T-helper 1 cell treated with Interleukin-12 subunit alpha and Interleukin-12 subunit beta and Interleukin-4 antibody, amounts not matched to agents 30 μg/mL and 1 μg/mL, for 36 hours (primary cell): ENCODE data around the gene IGSF10.

Experiments
- H3K27ac Mint-ChIP-seq: one replicate; pipeline ENCODE4 v1.8.0; 2021; ENCODE audit warnings: mild to moderate bottlenecking, mixed read lengths
- H3K27me3 Mint-ChIP-seq: one replicate; pipeline ENCODE4 v1.8.0; 2021; ENCODE audit warnings: low read depth, mixed read lengths
- H3K36me3 Mint-ChIP-seq: one replicate; pipeline ENCODE4 v1.8.0; 2021; ENCODE audit warnings: low read depth, mixed read lengths
- H3K4me1 Mint-ChIP-seq: one replicate; pipeline ENCODE4 v1.8.0; 2021; ENCODE audit warnings: low read depth, mixed read lengths
- H3K4me3 Mint-ChIP-seq: one replicate; pipeline ENCODE4 v1.8.0; 2021; ENCODE audit warnings: mild to moderate bottlenecking, moderate library complexity, mixed read lengths
- H3K9me3 Mint-ChIP-seq: one replicate; pipeline ENCODE4 v1.8.0; 2021; ENCODE audit warnings: mixed read lengths

Gene IGSF10

GRCh38 chr3:151445273-151446001 is 15.4 kb downstream of the IGSF10 start:
- Mint-ChIP-seq H3K27me3 (no peaks in the 10 kb centered on the region), H3K4me1 (no peaks in the 10 kb centered on the region), H3K9me3 (no peaks in the 10 kb centered on the region), H3K36me3 (no peaks in the 10 kb centered on the region), H3K4me3 (no peak overlapping the region), H3K27ac (no peak overlapping the region)

- no peaks in the 10 kb centered on the region for H3K9me3 Mint-ChIP-seq
- no peak overlapping the region for H3K4me3 Mint-ChIP-seq
- no peak overlapping the region for H3K27ac Mint-ChIP-seq
These were observed 17.3 kb downstream of the IGSF10 start for GRCh38 chr3:151443583-151443982.

GRCh38 chr3:151440940-151441339 is 19.9 kb downstream of the IGSF10 start:
- Mint-ChIP-seq H3K4me1 (no peaks in the 10 kb centered on the region), H3K4me3 (no peak overlapping the region), H3K9me3 (no peaks in the 10 kb centered on the region), H3K27ac (no peak overlapping the region), H3K36me3 (no peaks in the 10 kb centered on the region), H3K27me3 (peaks cover 3% of the 10 kb centered on the region)

More at GRCh38 chr3:151443583-151443982, 17.3 kb downstream of the IGSF10 start:
- H3K27me3 Mint-ChIP-seq: no peaks in the 10 kb centered on the region
- no peaks in the 10 kb centered on the region for H3K4me1 Mint-ChIP-seq
- H3K36me3 Mint-ChIP-seq: no peaks in the 10 kb centered on the region

GRCh38 chr3:151439652-151440125 is 21.2 kb downstream of the IGSF10 start:
- Mint-ChIP-seq H3K9me3 (no peaks in the 10 kb centered on the region), H3K36me3 (no peaks in the 10 kb centered on the region), H3K4me3 (no peak overlapping the region), H3K4me1 (no peaks in the 10 kb centered on the region), H3K27me3 (peaks cover 3% of the 10 kb centered on the region), H3K27ac (no peak overlapping the region)

- Mint-ChIP-seq H3K4me1 (no peaks in the 10 kb centered on the region), H3K36me3 (no peaks in the 10 kb centered on the region), H3K27ac (no peak overlapping the region), H3K27me3 (peaks cover 3% of the 10 kb centered on the region), H3K9me3 (no peaks in the 10 kb centered on the region), H3K4me3 (no peak overlapping the region)
These were observed 23.0 kb downstream of the IGSF10 start for GRCh38 chr3:151437906-151438305.

GRCh38 chr3:151436675-151437446 is 24.0 kb downstream of the IGSF10 start:
- no peak overlapping the region for H3K4me3 Mint-ChIP-seq
- H3K4me1 Mint-ChIP-seq: no peaks in the 10 kb centered on the region
- no peaks in the 10 kb centered on the region for H3K36me3 Mint-ChIP-seq
- no peak overlapping the region for H3K27ac Mint-ChIP-seq
- no peaks in the 10 kb centered on the region for H3K9me3 Mint-ChIP-seq
- H3K27me3 Mint-ChIP-seq: peaks cover 3% of the 10 kb centered on the region

- Mint-ChIP-seq H3K9me3 (no peaks in the 10 kb centered on the region), H3K27ac (no peak overlapping the region), H3K4me3 (no peak overlapping the region), H3K27me3 (peaks cover 3% of the 10 kb centered on the region), H3K4me1 (no peaks in the 10 kb centered on the region), H3K36me3 (no peaks in the 10 kb centered on the region)
These were observed 26.5 kb downstream of the IGSF10 start for GRCh38 chr3:151434151-151434890.

- Mint-ChIP-seq H3K4me1 (no peaks in the 10 kb centered on the region), H3K27me3 (no peaks in the 10 kb centered on the region), H3K4me3 (no peak overlapping the region), H3K9me3 (no peaks in the 10 kb centered on the region), H3K36me3 (no peaks in the 10 kb centered on the region), H3K27ac (no peak overlapping the region)
These were observed 28.1 kb downstream of the IGSF10 start for GRCh38 chr3:151432616-151433372.

GRCh38 chr3:151431940-151432339 is 28.9 kb downstream of the IGSF10 start:
- no peaks in the 10 kb centered on the region for H3K36me3 Mint-ChIP-seq
- no peak overlapping the region for H3K27ac Mint-ChIP-seq
- no peaks in the 10 kb centered on the region for H3K4me1 Mint-ChIP-seq
- no peaks in the 10 kb centered on the region for H3K27me3 Mint-ChIP-seq
- H3K9me3 Mint-ChIP-seq: no peaks in the 10 kb centered on the region
- H3K4me3 Mint-ChIP-seq: no peak overlapping the region

GRCh38 chr3:151430821-151431484 is 29.9 kb downstream of the IGSF10 start:
- Mint-ChIP-seq H3K36me3 (no peaks in the 10 kb centered on the region), H3K27me3 (no peaks in the 10 kb centered on the region), H3K27ac (no peak overlapping the region), H3K4me3 (no peak overlapping the region), H3K9me3 (no peaks in the 10 kb centered on the region), H3K4me1 (no peaks in the 10 kb centered on the region)

GRCh38 chr3:151428386-151428785 is 32.5 kb downstream of the IGSF10 start:
- H3K9me3 Mint-ChIP-seq: no peaks in the 10 kb centered on the region
- H3K27me3 Mint-ChIP-seq: no peaks in the 10 kb centered on the region
- no peak overlapping the region for H3K27ac Mint-ChIP-seq
- no peaks in the 10 kb centered on the region for H3K36me3 Mint-ChIP-seq
- no peaks in the 10 kb centered on the region for H3K4me1 Mint-ChIP-seq
- no peak overlapping the region for H3K4me3 Mint-ChIP-seq

GRCh38 chr3:151426341-151426657 is 34.6 kb downstream of the IGSF10 start:
- no peaks in the 10 kb centered on the region for H3K9me3 Mint-ChIP-seq
- H3K4me3 Mint-ChIP-seq: no peak overlapping the region
- no peaks in the 10 kb centered on the region for H3K4me1 Mint-ChIP-seq
- no peaks in the 10 kb centered on the region for H3K36me3 Mint-ChIP-seq
- no peak overlapping the region for H3K27ac Mint-ChIP-seq
- H3K27me3 Mint-ChIP-seq: no peaks in the 10 kb centered on the region

- H3K36me3 Mint-ChIP-seq: no peaks in the 10 kb centered on the region
These were observed 35.1 kb downstream of the IGSF10 start for GRCh38 chr3:151425627-151426340.

More at GRCh38 chr3:151425627-151426340, 35.1 kb downstream of the IGSF10 start:
- Mint-ChIP-seq H3K4me1 (no peaks in the 10 kb centered on the region), H3K27ac (no peak overlapping the region), H3K9me3 (no peaks in the 10 kb centered on the region), H3K4me3 (no peak overlapping the region), H3K27me3 (no peaks in the 10 kb centered on the region)
